22Rv1 (cell line): ENCODE data around the gene CDIP1.

Experiments
- ZFX ChIP-seq: fragments of 450-650 bp; IDR thresholded peaks from 2 replicates; pipeline ENCODE4 v1.6.1; 2017; ENCODE audit warnings: antibody characterized with exemption, borderline replicate concordance
- TF ChIP-seq, protein P1 (sequence below): fragments of 450-650 bp; IDR thresholded peaks from 2 replicates; pipeline ENCODE4 v1.5.1; 2017; ENCODE audit warnings: mild to moderate bottlenecking

DNA sequence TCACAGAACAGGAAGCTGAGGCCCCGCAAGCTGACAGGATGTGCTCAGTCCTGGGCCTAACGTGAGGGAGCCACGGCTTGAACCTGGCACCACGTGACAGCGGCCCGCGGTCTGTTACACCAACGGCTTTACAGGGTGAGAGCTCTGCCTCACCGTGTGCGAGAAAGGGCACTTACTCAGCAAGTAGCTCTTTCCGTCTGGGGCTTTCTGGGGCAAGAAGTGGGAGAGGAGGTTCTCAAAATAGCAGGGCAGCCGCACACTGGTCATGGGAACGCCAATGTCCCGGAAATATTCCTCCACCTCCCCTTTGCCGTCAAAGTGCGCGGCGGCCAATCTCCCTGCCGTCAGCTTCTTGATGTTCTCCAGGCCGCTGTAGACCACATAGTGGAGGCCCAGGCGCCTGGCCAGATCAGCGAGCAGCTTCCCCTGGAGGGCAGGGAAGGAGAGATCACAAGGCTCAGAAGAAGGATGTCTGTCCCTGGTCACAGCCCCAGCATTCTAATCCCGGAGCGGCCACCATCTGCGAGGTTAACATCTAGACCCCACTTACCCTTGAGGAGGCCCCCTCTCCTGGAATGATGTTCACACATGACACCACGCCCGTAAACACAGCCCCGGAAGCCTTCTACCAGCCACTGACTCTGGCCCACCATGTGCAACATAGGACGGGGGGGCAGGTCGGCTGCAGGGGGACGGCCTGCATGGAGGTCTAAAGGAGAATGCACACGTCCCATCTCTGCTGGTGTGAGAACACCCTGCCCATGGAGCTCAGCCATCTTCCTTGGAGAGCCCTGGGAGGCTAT is 72.4 kb downstream of the CDIP1 start:
- TF ChIP-seq, protein P1, sequence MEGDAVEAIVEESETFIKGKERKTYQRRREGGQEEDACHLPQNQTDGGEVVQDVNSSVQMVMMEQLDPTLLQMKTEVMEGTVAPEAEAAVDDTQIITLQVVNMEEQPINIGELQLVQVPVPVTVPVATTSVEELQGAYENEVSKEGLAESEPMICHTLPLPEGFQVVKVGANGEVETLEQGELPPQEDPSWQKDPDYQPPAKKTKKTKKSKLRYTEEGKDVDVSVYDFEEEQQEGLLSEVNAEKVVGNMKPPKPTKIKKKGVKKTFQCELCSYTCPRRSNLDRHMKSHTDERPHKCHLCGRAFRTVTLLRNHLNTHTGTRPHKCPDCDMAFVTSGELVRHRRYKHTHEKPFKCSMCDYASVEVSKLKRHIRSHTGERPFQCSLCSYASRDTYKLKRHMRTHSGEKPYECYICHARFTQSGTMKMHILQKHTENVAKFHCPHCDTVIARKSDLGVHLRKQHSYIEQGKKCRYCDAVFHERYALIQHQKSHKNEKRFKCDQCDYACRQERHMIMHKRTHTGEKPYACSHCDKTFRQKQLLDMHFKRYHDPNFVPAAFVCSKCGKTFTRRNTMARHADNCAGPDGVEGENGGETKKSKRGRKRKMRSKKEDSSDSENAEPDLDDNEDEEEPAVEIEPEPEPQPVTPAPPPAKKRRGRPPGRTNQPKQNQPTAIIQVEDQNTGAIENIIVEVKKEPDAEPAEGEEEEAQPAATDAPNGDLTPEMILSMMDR, result no peak
- no peak for TF ChIP-seq ZFX
